GM21723 (cell line): ENCODE results near the gene TRAM2.

Experiments
- ATAC-seq: cut with Tn5 transposase; IDR thresholded peaks from one replicate; pipeline ENCODE4 v1.9.1; 2021; ENCODE audit warnings: mild to moderate bottlenecking, moderate library complexity; ENCODE audit not compliant: unreplicated experiment

TRAM2 gene

GRCh38 chr6:52577022-52577777 is at the start of gene TRAM2:
TRAM2 (minus strand) TSS chr6:52577060; CDS start chr6:52576915, 145 bp downstream.
- ATAC-seq, result peak; percentile 66

DNA sequence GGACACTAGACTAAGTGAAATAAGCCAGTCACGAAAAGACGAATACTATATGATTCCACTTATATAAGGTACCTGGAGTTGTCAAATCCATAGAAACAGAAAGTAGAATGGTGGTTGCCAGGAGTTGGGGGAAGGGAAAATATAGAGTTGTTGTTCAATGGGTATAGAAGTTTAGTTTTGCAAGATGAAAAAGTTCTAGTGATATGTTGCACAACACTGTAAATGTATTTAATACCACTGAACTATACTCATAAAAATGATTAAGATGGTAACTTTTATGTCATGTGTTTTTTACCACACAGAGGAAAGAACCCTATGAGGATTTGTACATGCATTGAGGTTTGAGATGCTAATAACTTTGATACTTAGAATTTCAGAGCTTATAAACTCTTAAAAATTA is 46.0 kb upstream of the TRAM2 start:
- no peak for ATAC-seq

DNA sequence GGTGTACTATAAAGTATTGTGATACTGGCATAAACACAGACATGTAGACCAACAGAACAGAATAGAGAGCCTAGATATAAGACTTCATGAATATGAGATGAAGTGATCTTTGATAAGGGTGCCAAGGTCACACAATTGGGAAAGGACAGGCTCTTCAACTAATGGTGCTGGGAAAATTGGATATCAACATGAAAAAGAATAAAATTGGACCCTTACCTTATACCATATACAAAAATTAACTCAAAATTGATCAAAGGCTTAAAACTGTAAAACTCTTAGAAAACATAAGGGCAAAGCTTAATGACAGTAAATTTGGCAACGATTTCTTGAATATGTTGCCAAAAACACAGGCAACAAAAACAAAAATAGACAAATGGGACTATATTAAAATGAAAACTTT is 44.8 kb upstream of the TRAM2 start:
- no peak for ATAC-seq

- no peak for ATAC-seq
Measured at GRCh38 chr6:52620906-52621190, 44.0 kb upstream of the TRAM2 start.

GRCh38 chr6:52620055-52620905 is 43.4 kb upstream of the TRAM2 start:
- no peak for ATAC-seq

DNA sequence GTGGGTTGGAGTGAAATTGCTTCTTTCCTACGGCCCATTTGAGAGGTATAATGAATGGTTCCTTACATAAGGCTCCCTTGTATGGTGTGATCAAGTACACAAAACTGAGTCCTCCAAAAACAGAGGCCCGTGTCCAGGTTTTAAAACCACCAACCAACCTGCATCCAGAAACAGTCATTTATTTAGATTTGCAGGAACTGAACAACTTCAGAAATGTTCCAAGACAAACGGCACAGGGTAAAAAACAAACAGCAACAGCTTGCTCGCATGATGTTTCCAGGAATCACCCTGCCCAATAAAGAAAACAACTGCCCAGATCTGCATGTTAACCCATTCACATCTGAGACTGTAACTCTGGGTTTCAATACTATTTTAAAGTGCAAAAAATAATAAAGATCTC is 40.2 kb upstream of the TRAM2 start:
- ATAC-seq, result no peak

DNA sequence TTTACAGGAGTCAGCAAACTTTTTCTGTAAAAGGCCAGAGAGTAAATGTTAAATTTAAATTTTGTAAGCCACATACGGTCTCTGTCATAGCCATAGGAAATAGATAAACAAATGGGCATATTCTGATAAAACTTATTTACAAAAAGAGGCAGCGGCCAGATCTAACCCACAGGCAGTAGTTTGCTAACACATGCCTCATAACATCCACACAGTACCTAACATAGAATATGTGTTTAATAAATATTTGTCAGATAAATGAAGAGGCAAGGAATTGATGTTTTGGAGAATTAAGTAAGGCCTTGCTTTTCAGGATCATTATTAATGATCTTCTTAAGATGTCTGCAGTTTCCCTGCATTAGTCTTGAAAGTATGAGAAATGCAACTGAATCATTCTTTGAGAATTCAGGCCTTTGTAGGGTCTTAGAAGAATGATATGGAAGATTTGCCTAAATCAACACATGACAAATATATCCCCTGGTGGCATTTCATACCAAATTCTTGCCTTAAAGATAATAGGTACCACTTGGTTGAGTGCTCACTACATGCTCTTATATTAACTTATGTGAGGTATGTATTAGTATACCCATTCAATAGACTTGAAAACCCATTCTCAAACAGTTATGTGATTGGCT is 39.3 kb upstream of the TRAM2 start:
- ATAC-seq, result no peak

DNA sequence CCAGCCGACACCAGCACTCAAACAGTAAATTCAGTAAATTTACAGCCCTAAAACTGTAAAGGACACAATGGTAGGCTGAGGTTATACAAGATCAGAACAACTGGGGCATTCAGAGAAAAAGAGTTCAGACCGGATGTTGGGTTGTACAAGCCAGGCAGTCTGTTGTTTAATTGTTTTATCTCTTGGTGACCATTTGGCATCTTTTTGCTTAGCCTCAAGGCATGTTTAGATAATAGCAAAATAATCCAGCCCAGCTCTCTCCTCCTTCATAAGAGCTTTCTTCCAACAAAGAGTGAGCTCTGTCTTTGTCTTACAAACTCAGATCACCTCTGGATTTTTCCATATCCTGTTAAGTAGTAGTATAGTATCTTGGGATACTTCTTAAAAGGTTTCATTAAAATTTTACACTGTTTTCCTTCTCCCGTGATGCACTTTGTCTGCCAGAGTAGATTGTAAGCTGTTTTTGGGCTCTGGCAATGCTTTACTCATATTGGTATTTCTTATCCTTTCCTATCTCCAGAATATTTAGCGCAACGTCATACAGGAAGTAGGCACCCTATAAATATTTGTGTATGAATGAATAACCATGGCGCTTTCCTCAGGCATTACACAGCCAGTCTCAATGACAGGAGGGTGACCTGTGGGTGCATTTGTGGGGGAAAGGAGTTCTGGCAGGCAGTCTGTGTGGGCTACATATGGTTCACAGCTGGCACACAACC is 35.6 kb upstream of the TRAM2 start:
- no peak for ATAC-seq

- no peak for ATAC-seq
Measured at GRCh38 chr6:52611833-52612232, 35.0 kb upstream of the TRAM2 start.

- ATAC-seq, result no peak
Measured at GRCh38 chr6:52610745-52611355, 34.0 kb upstream of the TRAM2 start.

- ATAC-seq, result no peak
Measured at GRCh38 chr6:52610011-52610410, 33.2 kb upstream of the TRAM2 start.

GRCh38 chr6:52605610-52606185 is 28.8 kb upstream of the TRAM2 start:
- ATAC-seq, result no peak

DNA sequence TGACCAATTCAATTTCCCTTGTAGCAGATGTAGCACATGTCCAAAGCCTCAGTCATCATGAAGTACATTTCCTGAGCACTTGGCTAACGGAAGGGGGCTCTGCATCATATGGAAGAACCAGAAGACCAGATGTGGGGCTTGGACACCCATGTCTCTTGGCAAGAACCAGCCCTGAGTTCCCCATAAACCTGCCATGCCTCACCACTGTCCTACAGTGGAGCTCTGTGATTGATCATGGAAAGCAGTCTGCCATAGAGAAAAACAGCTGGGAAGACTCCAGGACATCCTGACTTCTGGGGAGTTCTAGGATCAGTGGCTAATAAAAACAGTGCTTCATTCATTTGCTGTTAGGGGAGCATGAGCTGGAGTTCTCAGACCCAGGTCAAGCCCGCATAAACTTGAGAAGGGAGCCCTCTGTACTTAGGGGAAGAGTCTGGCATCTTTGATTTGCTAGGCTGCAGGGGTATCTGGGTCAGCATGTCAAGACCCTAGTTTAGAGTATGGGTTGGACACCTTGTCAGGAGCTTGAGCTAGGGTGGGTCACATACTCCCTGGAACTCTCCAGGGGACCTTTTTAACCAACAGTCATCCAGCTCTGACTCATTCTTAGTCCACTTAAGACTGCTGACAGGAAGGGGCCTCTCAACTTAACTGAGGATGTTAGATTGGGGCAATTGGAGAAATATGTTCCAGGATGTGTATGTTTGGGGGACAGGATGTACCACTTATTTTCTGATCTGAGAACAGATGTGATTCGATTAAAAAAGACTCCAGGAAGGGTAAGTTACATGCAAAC is 26.3 kb upstream of the TRAM2 start:
- ATAC-seq, result no peak

DNA sequence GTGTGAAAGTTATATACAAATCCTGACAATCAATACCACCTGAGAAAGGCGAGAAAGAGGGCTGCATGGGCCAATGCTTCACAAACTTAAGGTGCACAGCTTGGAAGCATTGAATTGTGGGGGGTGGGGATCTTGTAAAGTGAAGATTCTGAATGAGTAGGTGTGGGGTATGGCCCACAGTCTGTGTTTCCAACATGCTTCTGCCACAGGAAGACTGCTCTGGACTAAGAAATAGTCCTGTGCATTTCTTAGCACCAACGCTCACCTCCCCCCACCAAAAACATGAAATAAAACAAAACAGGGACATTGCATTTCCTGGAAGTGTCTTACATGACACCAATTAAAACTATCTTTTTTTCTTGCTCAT is 21.9 kb upstream of the TRAM2 start:
- ATAC-seq, result no peak

GRCh38 chr6:52598123-52598823 is 21.4 kb upstream of the TRAM2 start:
- ATAC-seq, result no peak

DNA sequence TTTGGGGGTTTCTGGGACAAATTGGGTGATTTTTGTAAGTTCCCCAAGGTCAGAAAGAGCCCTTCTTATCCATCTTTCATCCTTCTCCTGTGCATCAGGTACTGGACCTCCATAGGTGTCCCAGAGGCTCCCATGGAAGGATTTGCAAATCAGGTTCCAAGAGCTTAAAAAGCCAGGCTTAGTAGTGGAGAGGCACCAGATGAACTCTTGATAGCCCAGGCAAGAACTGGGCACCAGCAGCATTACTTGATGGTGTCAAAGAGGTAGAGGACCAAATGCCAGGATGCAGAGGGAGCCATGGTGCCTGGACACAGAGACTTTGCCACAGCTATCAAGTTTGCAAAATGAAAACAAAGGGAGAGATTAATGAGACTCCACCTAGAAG is 20.9 kb upstream of the TRAM2 start:
- no peak for ATAC-seq

GRCh38 chr6:52596371-52597028 is 19.6 kb upstream of the TRAM2 start:
- ATAC-seq, result no peak

- peak; percentile 75 for ATAC-seq
Measured at GRCh38 chr6:52595796-52596130, 18.9 kb upstream of the TRAM2 start.
